ENCODE data around the gene SORBS1. TPM values are rescaled to one million over a fixed set of nuclear protein-coding genes. Genes with fewer than 3 reads are reported as not detected.

The SORBS1 gene
- total and polyA plus RNA-seq, 2 donors (not counting 3 experiments of a cell fraction or from before 2014, with no cell fraction given) = 2.0 to 7.9 TPM

- DNase-seq (ENCODE audit: low read depth, low spot score) = no peak
- no peak overlapping the region for H3K27ac ChIP-seq (ENCODE audit: insufficient read depth, low read depth, low read length)
- no peak overlapping the region for H2AFZ ChIP-seq (ENCODE audit: low read depth, low read length)
- CTCF ChIA-PET = interaction anchor here (0.7 to 1.1 kb wide), 7 partner anchors 12 to 145 kb away, joined by 3 to 8 read pairs (median 4); no protein-coding TSS in a partner anchor
- H4K20me1 ChIP-seq (replicated peaks; ENCODE audit: control insufficient read depth, extremely low read depth, insufficient read depth, low read length) = no peaks in the 10 kb centered on the region
- H3K9me3 ChIP-seq (replicated peaks; ENCODE audit: control insufficient read depth, insufficient read depth, low read length) = no peaks in the 10 kb centered on the region
- no TSS peak for BruUV-seq (replicated peaks)
- TF ChIP-seq MAX (IDR thresholded peaks at IDR 0.05; ENCODE audit: insufficient read depth, insufficient read length) = no peak
- no peak for TF ChIP-seq GATA2 (IDR thresholded peaks at IDR 0.05; ENCODE audit: insufficient read depth, insufficient read length, low read depth, low read length)
- TF ChIP-seq POLR2AphosphoS5 (IDR thresholded peaks at IDR 0.05; ENCODE audit: insufficient read depth, low read depth, low read length) = no peak
- no peak for TF ChIP-seq FOS (IDR thresholded peaks at IDR 0.05; ENCODE audit: borderline replicate concordance, insufficient read depth, low read length)
- no peak for TF ChIP-seq EZH2 (IDR thresholded peaks at IDR 0.05; ENCODE audit: borderline replicate concordance, low read depth, low read length, severe bottlenecking)
- TF ChIP-seq CTCF (IDR thresholded peaks at IDR 0.05; ENCODE audit: extremely low read depth in 1 of 2, insufficient read depth in 1 of 2, low read depth in 1 of 2, low read length in 2 of 2) = no peak
- no peak for TF ChIP-seq POLR2A (IDR thresholded peaks at IDR 0.05; ENCODE audit: low read depth, low read length)
- TF ChIP-seq JUN (IDR thresholded peaks at IDR 0.05; ENCODE audit: borderline replicate concordance, insufficient read depth, insufficient read length, low read depth) = no peak
- no peak for TF ChIP-seq MYC (IDR thresholded peaks at IDR 0.05; ENCODE audit: low read depth, low read length)
- H3K4me1 ChIP-seq (ENCODE audit: control insufficient read depth, extremely low read depth, insufficient read depth, low read length) = peaks cover 4% of the 10 kb centered on the region
- H3K4me3 ChIP-seq (replicated peaks in 1 of 3; ENCODE audit: insufficient read depth in 1 of 3, low read depth in 1 of 3, low read length in 3 of 3) = no peak overlapping the region
- no peaks in the 10 kb centered on the region for H3K36me3 ChIP-seq (ENCODE audit: control insufficient read depth in 2 of 2, extremely low read depth in 1 of 2, insufficient read depth in 2 of 2, low read length in 2 of 2)
- FAIRE-seq = no peak
- H3K9me1 ChIP-seq (replicated peaks; ENCODE audit: control insufficient read depth, extremely low read depth, insufficient read depth, low read length) = no peaks in the 10 kb centered on the region
- H3K27me3 ChIP-seq (ENCODE audit: control insufficient read depth in 2 of 2, insufficient read depth in 2 of 2, low read length in 2 of 2) = peaks cover 0 to 1% of the 10 kb centered on the region in 2 experiments
- no peak overlapping the region for H3K9ac ChIP-seq (replicated peaks; ENCODE audit: extremely low read depth, insufficient read depth, low read length)
- intact Hi-C loops (cut with micrococcal nuclease) = no loop called here
- POLR2A ChIA-PET = interaction anchor here (0.7 kb wide), 1 partner anchor 929 kb away, joined by 5 read pairs; no protein-coding TSS in a partner anchor
- dilution Hi-C loops (cut with MboI; ENCODE audit: extremely low pct_ligation_motif_present, low sequenced_read_pairs) = no loop called here
- no peak overlapping the region for H3K4me2 ChIP-seq (ENCODE audit: insufficient read depth, low read length)
- no peaks in the 10 kb centered on the region for H3K79me2 ChIP-seq (ENCODE audit: control insufficient read depth, insufficient read depth, low read length)
Measured at GRCh38 chr10:95392217-95392584, 169.0 kb downstream of the SORBS1 start.

Data from endothelial cell of umbilical vein (primary cell).